GM10248 (cell line): ENCODE measurements around the gene CEP104.

ENCODE experiments used
- CTCF ChIA-PET: fragments of 300-600 bp; sonication (Branson Sonifier 250); formaldehyde crosslinking; extraction: SDS; loops from one replicate; lab custom pipeline; 2021; ENCODE audit warnings: antibody characterized with exemption; lab: Yijun Ruan, JAX
- POLR2A ChIA-PET: fragments of 350-650 bp; sonication (Branson Sonifier 250); formaldehyde crosslinking; extraction: SDS; loops from one replicate; lab custom pipeline; 2020; ENCODE audit warnings: antibody characterized with exemption; lab: Yijun Ruan, JAX
- DNase-seq: peaks from one replicate; pipeline ENCODE4 v3.0.0; 2012; ENCODE audit errors: extremely low spot score
- CTCF ChIP-seq: IDR thresholded peaks from 2 replicates; pipeline ENCODE4 v1.5.1; 2012; ENCODE audit warnings: mild to moderate bottlenecking, low read depth; ENCODE audit errors: extremely low read depth, missing control alignments, control extremely low read depth

Gene CEP104

GRCh38 chr1:3771108-3772026 lies 85.6 kb downstream of the CEP104 start:
- DNase-seq = no peak
- no peak for TF ChIP-seq CTCF
- ChIA-PET CTCF (interaction anchor here (1.0 to 1.2 kb wide), 2 partner anchors 22 to 47 kb away, joined by 3 read pairs; no protein-coding TSS in a partner anchor), POLR2A (no interaction called here)

GRCh38 chr1:3770047-3770765 lies 86.8 kb downstream of the CEP104 start:
- ChIA-PET POLR2A (no interaction called here), CTCF (interaction anchor here (0.9 to 2.1 kb wide), 4 partner anchors 9 to 105 kb away, joined by 3 to 5 read pairs (median 4); no protein-coding TSS in a partner anchor)
- no peak for TF ChIP-seq CTCF
- no peak for DNase-seq

DNA sequence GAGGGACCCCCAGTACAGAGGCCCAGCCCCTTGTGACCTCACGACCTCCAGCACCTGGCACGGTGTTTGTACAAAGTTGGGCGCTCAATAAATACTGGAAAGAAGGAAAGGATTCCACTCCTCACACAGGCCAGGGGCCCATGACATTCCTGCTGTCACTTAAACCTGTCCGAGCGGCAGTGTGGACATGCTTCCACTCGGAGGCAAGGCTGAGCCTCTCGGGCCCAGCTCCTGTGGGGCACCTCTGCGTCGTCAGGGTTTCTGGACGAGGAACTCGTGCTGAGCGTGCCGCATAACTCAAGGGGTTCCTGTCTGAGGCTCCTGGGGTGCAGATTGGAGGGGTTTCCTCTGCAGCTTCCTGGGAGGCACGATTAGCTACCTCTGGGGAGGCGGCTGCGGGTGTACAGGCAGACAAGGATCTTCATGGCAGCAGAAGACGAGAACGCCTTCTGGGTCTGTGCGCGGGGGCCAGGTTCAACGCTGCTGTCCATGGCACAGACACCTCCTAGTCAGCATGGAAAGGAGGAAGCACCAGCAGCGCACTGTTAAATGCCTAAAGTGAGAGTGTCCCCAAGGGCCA lies 88.1 kb downstream of the CEP104 start:
- TF ChIP-seq CTCF = no peak
- no peak for DNase-seq
- POLR2A ChIA-PET = no interaction called here
- CTCF ChIA-PET = interaction anchor here (1.6 to 2.1 kb wide), 4 partner anchors 8 to 44 kb away, joined by 3 to 6 read pairs (median 4); no protein-coding TSS in a partner anchor

GRCh38 chr1:3767328-3767925 lies 89.6 kb downstream of the CEP104 start:
- POLR2A ChIA-PET = interaction anchor here (0.7 kb wide), 1 partner anchor 27 kb away, joined by 4 read pairs; no protein-coding TSS in a partner anchor
- TF ChIP-seq CTCF = no peak
- no peak for DNase-seq
- CTCF ChIA-PET = interaction anchor here (1.1 to 1.9 kb wide), 5 partner anchors 8 to 147 kb away, joined by 3 to 6 read pairs (median 4); partner anchors contain the start of gene LRRC47

DNA sequence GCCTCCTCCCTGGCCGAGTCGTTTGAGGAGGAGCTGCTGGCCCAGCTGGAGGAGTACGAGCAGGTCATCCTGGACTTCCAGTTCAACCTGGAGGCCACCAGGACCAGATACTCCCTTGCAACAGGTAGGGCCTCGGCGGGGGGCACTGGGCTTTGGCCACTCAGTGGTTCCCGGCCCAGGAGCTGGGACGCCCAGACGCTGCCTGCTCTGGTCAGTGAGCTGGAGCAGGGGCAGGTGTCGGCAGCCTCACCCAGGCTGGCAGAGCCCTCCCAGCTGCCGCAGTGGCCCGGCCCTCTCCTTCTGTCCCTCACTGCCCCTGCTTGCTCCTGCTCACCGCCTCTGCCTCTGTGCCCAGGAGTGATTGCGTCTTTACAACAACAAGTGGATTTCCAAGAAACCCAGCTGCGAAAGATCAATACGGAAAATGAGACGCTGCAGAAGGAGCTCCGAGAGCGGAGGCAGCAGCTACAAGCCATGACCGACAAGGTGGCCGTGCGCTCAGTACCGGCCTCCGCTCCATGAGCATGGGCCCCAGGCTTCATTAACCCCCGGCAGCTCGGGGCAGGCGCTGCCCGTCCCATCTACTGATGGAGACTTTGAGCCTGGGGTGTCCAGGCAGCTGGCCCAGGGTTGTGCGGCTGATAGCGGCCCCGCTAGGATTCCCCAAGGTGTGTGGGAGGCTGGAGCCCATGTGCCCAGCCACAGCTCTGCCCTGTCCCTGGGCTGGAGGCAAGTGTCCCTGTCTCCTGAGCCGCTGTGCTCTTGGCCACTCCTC lies 93.5 kb downstream of the CEP104 start:
- no peak for DNase-seq
- CTCF ChIA-PET = no interaction called here
- TF ChIP-seq CTCF = no peak
- POLR2A ChIA-PET = no interaction called here
